ENCODE measurements around the gene EML2. TPM values are rescaled to one million over a fixed set of nuclear protein-coding genes. Genes with fewer than 3 reads are reported as not detected.
"Not testable (repeated sequence)": the region's sequence is repeated elsewhere in the genome, so short reads cannot be mapped to it uniquely, and the experiment has no call there.

The EML2 gene
- polyA plus RNA-seq (2011; rRNA removed) (10.8 and 14.9 TPM in 2 replicates), polyA minus RNA-seq (2011; rRNA and poly(A)+ RNA removed) (35.6 and 37.9 TPM in 2 replicates)

DNA sequence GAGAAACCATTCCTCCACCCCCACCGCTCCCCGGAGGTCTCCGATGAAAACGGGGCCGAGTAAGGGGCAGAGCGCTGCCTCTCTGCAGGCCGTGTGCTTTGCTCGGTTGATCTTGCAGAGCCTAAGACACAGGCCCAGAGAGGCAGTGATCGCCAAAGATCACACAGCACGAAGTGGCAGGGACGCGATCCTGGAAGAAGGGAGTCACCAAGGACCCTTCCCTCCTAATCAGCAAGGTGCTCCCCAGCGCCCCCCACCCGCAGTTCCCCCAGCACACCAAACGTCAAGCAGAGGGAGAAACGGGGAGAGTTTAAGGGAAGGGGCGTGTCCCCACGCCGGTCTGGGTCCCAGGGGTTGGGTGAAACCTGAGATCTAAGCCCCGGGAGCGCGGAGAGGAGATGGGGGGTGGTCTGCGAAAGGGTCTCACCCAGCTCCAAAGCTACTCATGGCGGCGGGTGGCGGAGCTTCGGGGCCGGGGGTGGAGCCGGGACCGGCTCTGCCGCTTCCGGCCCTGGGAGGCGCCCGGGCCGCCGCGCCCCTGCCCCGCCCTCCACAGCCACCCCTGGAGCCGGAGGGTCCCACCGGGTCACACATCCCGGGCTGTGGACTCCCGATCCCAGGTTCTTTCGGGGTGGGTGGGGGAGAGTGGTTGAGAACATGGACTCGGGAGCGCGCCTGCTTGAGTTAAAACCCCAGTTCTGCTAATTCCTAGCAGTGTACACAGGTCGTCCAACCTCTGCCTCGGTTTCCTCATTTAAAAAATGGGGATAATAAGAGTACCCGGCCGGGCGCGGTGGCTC, at the start of gene EML2:
TSS of gene EML2 (minus strand) at position 468 of the 800 bp plus-strand sequence. CDS start at position 447, 21 bp downstream.
- H3K27ac ChIP-seq (ENCODE audit: low read depth, low read length), result peak within 1 kb of the TSS; percentile 11
- POLR2A ChIA-PET, result interaction anchor here (0.6 to 0.8 kb wide), 2 partner anchors 8 to 12 kb away, joined by 5 to 7 read pairs; no protein-coding TSS in a partner anchor
- CTCF ChIA-PET, result no interaction called here

DNA sequence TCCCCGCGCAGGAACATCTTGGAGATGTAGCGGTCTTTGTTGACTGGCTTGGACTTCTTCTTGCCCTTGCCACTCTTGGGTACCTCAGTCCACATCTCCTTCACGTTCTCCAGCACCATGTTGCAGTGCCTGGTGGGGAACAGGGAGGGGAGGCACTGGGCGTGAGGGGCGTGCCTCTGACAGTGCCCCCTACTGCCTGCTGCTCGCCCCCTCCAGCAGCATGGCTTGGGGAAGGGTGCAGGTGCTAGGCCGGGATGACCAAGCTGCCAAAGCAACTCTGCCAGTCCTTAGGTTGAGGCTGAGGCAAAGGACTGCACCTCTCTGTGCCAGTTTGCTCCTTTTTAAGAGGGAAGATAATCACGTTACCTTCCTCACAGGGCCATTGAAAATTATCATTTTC, 48.4 kb upstream of the EML2 start:
- ChIA-PET POLR2A (no interaction called here), CTCF (no interaction called here)
- H3K27me3 ChIP-seq (ENCODE audit: control insufficient read depth, insufficient read depth, low read length), result no peaks in the 10 kb centered on the region
- no peak for TF ChIP-seq CTCF (IDR thresholded peaks at IDR 0.05; ENCODE audit: low read depth, low read length)
- H3K4me3 ChIP-seq (ENCODE audit: low read depth, low read length), result no peak overlapping the region
- H3K9me3 ChIP-seq (ENCODE audit: control insufficient read depth, insufficient read depth, low read length), result no peaks in the 10 kb centered on the region; the same call in 1 of the 2 replicates
- H3K27ac ChIP-seq (ENCODE audit: low read depth, low read length), result no peak overlapping the region
- DNase-seq (ENCODE audit: low read depth, low spot score), result no peak

More for the DNA sequence above, at the start of gene EML2:
- Histone ChIP-seq H3K4me3 (ENCODE audit: low read depth, low read length) (peak within 1 kb of the TSS; percentile 79), H3K9me3 (ENCODE audit: control insufficient read depth, insufficient read depth, low read length) (no peaks in the 10 kb centered on the region; the same call in 1 of the 2 replicates), H3K27me3 (ENCODE audit: control insufficient read depth, insufficient read depth, low read length) (no peaks in the 10 kb centered on the region)
- DNase-seq (ENCODE audit: low read depth, low spot score), result no peak
- TF ChIP-seq CTCF (IDR thresholded peaks at IDR 0.05; ENCODE audit: low read depth, low read length), result peak; percentile 34; the same call in 1 of the 2 replicates

DNA sequence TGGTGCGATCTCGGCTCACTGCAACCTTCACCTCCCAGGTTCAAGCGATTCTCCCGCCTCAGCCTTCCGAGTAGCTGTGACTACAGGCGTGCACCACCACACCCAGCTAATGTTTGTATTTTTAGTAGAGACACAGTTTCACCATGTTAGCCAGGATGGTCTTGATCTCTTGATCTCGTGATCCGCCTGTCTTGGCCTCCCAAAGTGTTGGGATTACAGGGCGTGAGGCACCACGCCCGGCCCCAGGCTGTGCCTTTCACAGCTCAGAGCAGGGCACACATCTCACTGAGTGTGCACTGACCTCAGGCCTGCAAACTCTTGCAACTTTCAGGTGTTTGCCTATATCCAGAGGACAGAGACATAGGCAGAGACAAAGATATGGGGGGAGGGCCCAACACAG, 45.8 kb upstream of the EML2 start:
- H3K9me3 ChIP-seq (ENCODE audit: control insufficient read depth, insufficient read depth, low read length); POLR2A ChIA-PET; DNase-seq (ENCODE audit: low read depth, low spot score); H3K27me3 ChIP-seq (ENCODE audit: control insufficient read depth, insufficient read depth, low read length); H3K27ac ChIP-seq (ENCODE audit: low read depth, low read length); H3K4me3 ChIP-seq (ENCODE audit: low read depth, low read length): not testable (repeated sequence)
- CTCF ChIA-PET, result interaction anchor here (0.7 kb wide), 2 partner anchors 9 to 128 kb away, joined by 4 to 5 read pairs; no protein-coding TSS in a partner anchor

GRCh38 chr19:45682908-45683307, 43.7 kb upstream of the EML2 start:
- no peak overlapping the region for H3K4me3 ChIP-seq (ENCODE audit: low read depth, low read length)
- no peak overlapping the region for H3K27ac ChIP-seq (ENCODE audit: low read depth, low read length)
- H3K9me3 ChIP-seq (ENCODE audit: control insufficient read depth, insufficient read depth, low read length), result no peaks in the 10 kb centered on the region; the same call in 1 of the 2 replicates
- DNase-seq (ENCODE audit: low read depth, low spot score), result no peak
- TF ChIP-seq CTCF (IDR thresholded peaks at IDR 0.05; ENCODE audit: low read depth, low read length), result no peak
- ChIA-PET CTCF (no interaction called here), POLR2A (interaction anchor here (0.6 kb wide), 1 partner anchor 159 kb away, joined by 3 read pairs; no protein-coding TSS in a partner anchor)
- H3K27me3 ChIP-seq (ENCODE audit: control insufficient read depth, insufficient read depth, low read length), result peaks cover under 1% of the 10 kb centered on the region

DNA sequence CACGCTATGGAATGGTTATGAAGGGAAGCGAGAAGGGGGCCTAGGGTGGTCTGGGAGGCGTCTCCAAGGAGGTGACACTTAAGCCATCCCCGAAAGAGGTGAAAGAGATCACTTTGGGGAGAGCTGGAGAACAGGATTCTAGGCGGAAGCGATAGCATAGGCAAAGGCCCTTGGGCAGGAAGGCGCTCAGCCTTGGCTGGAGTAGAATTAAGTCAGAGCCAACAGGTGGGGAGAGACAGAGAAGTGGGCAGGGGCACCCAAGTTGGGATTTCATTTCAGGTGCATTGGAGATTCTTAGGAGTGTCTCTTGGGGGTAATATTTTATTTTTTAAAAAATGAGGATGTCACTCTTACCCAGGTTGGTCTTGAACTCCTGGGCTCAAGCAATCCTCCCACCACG, 42.9 kb upstream of the EML2 start:
- POLR2A ChIA-PET, result interaction anchor here (0.6 kb wide), 1 partner anchor 158 kb away, joined by 3 read pairs; no protein-coding TSS in a partner anchor
- CTCF ChIA-PET, result interaction anchor here (0.6 to 4.0 kb wide), 3 partner anchors 11 to 88 kb away, joined by 4 to 26 read pairs (median 6); partner anchors contain the start of genes QPCTL and SNRPD2
- peaks cover 3% of the 10 kb centered on the region for H3K27me3 ChIP-seq (ENCODE audit: control insufficient read depth, insufficient read depth, low read length)
- H3K27ac ChIP-seq (ENCODE audit: low read depth, low read length), result no peak overlapping the region
- no peak for TF ChIP-seq CTCF (IDR thresholded peaks at IDR 0.05; ENCODE audit: low read depth, low read length)
- no peak for DNase-seq (ENCODE audit: low read depth, low spot score)
- H3K4me3 ChIP-seq (ENCODE audit: low read depth, low read length), result no peak overlapping the region
- H3K9me3 ChIP-seq (ENCODE audit: control insufficient read depth, insufficient read depth, low read length), result no peaks in the 10 kb centered on the region
